Urothelium cell line (cell line): ENCODE results near the gene VPS41.

Source experiments
- DNase-seq: peaks from one replicate; pipeline ENCODE4 v3.0.0; 2011; ENCODE audit warnings: low spot score, mixed read lengths
- FAIRE-seq: peaks from 2 replicates; lab custom pipeline; 2011; peaks lifted over from hg19 to GRCh38; lab: Jason Lieb, UNC

Gene VPS41

DNA sequence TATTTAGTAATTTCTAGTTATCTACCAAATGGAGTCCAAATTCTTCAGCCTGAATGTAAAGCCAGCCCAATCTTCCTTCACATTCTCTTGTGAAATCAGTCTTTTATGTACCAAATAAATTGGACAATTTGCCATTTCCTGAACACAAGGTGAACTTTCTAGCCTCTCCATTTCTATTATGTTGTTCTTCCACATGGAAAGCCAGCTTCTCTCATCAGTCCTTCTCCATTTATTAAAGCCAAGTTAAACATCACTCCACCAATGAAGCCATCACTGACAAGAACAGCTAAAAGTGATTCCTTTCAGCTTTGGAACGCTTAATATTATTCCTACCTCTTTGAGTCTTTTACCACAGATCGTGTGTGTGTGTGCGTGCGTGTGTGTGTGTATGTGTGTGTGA is 88.4 kb downstream of the VPS41 start:
- no peak for DNase-seq
- no peak for FAIRE-seq

DNA sequence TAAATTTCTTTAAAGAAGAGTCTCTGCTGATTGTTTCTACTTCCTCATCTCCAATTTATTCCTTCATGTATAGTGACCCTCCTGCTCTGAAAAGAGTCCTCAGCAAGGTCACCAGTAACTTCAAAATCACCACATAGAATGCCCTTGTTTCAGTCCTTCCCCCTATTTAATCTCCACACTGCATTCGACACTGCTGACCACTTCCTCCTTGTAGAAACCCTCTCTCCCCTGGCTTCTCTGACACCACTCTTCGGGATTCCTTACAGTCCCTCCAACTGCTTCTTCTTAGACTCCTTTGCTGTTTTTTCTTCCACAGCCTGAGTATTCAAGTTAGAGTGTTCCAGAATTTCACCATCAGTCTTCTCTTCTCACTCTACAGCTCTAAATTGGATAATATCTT is 89.5 kb downstream of the VPS41 start:
- no peak for FAIRE-seq
- no peak for DNase-seq

DNA sequence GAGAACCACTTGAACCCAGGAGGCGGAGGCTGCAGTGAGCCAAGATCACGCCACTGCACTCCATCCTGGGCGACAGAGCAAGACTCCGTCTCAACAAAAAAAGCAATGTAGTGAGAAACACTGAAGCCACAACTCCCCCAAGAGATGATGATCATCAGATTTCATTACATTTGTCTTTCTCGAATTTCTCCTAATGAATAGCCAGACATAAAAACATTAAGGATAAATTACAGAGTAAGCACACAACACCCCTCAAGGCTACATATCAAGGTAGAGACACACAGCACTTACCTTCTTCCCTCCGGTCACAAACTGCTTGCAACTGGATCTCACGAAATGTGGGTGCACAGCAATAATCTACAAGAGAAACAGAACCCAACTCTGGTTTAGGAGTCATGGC is 91.5 kb downstream of the VPS41 start:
- no peak for DNase-seq
- no peak for FAIRE-seq

DNA sequence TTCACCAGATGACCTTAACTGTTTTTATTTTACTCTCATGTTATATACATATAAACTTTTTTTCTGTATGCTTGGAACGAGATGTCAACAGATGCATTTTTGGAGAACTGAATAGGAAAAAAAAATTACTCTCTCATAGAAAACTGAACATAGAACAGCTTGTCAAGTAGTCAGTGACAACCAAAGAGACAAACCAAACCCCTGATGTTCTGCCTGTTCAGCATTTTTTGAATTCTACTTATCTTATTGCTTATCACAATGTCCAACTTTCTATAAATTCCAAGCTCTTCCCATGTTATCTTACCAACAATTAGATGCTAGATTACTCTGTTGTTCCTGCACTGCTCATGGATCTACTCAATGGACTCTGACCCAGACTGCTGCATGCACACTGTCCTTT is 95.2 kb downstream of the VPS41 start:
- no peak for FAIRE-seq
- no peak for DNase-seq

DNA sequence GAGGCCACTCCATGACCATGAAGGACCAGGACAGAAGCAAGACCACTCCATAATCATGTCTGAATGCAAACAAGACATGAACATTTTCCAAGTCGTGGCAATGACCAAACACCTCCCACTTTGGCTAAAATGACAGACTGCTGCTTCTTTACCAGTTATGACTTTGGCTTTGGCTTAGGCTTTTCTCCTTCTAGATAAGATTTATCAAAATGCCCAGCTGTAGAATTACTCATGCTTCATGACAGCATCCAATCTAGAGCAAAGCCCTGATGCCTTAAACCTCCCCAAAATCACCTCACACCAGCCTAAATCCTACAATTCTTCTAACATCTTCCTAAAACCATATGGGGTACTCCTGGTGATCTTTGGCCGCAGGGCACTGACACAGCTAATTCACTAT is 102.1 kb downstream of the VPS41 start:
- FAIRE-seq (no peak), DNase-seq (no peak)

DNA sequence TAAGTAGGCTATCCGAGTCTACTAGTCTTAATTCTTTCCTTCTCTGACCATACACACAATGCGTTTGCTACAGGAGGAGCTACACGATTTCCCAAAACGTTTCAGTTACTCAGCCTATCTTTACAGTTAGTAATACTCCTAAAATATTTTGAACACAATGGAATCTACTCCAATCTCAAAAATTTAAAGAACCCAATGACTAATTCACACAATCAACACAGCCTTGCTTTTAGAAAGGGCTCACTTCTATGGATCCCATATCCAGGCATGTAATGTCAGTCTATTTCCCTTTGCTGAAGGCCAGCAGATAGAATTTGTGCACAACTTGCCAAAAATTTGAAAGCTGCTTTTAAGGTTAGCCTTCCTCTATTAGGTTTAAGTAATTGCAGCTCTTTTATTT is 107.2 kb downstream of the VPS41 start:
- DNase-seq (no peak), FAIRE-seq (no peak)

DNA sequence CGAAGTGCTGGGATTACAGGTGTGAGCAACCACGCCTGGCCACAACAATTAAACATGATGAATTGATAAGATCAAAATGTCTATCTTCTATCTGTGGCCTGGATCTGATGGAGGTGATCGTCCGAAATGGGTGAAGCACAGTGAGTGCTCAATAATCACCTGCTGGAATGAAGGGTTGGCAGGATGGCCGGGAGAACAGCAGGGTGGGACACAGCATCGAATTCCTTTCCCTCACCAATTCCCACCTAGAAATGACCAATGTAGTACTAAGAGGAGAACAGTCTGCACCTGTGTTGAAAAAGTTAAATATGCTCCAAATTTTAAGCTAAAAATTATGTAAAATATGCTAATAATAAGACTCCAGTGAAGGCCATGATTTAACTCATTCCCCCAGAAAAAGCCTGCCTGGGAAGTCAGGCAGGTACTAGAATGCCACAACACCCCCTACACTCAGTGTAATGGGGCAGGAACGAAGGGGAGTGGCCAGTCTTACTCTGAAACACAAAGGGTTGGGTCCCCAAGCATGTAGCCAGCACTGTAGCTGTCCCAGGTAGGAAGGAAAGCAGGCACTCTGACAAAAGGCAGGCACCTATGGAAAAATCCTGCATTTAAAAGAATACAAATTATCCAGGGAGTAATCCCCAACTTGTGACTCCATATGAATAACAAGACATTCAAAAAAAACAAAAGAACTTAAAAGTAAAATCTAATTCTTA is 110.3 kb downstream of the VPS41 start:
- FAIRE-seq (no peak), DNase-seq (no peak)

DNA sequence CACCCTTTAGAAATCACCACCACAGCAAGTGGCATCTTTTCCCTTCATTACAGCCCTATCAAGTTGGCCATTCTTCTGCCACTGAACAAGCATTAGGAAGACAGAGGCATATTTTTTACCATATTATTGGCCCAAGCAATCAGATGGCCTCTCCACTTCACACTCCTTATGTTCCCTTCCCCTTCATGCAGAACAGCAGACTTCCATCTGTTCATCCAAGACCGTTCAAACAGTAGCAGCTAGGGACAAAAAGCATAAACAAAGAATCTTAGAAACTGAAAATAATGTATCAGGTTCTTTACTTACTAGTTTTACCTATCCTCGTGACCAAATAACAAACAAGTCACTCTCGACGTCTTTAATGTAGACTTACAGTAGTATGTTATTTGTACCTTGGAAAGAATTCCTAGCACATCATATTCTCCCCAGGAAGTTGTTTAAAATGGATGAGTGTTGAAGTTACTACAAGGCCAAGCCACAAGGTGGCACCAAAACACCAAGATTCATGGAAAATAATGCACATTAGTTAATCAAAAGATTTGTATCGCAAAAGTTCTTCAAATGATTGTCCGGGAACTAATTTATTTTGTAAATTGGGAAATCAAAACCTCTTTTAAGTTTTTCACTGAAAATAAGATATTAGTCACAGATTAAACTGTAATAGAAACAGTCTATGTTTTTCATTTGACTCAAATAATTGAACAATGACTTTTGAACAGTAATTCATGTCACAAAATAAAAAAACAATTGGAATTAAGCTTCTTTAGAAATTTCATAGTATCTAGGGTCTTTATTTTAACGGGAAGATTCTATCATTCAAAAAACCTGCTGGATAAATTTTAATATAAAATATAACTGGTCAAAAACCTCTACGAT is 112.1 kb downstream of the VPS41 start:
- FAIRE-seq: peak; percentile 23

DNA sequence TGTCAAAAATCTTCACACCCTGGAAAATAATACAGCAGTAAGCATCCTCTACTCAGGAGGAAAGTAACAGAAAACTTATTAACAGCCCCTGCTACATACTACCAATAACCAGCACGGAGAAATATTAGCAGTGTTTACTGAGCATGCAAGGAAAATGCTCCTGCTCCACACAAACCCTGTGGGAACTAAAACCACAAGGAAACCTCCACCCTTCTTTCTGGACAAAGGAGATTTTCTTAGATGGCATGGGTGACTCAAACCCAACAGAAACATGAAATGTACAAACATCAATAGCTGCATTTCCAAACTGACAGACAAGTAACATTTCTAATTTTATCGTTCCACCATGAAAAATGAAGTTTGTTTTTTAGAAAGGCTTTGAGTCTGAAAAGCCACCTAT is 113.4 kb downstream of the VPS41 start:
- no peak for FAIRE-seq
- DNase-seq: no peak

More for the DNA sequence above, 112.1 kb downstream of the VPS41 start:
- peak; percentile 48 for DNase-seq

DNA sequence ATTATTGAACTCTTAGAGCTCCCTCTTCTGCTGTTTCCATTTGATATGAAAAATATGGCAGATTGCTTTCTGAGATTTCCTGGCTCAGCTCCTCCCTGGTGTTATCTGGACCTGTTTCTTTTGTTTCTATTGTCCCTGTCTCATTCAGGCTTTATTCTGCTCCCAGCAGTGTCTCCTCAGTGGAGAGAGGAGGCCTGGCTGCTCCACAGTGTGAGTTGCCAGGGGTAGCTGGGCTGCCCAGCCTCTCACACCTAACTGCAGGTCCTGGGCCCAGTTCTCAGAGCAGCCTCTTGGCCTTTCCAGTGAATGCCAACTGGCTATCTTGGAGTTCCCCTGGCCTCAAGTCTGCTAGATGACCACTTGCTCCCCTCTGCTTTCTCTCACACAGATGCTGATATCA is 127.0 kb downstream of the VPS41 start:
- FAIRE-seq (no peak), DNase-seq (no peak)

DNA sequence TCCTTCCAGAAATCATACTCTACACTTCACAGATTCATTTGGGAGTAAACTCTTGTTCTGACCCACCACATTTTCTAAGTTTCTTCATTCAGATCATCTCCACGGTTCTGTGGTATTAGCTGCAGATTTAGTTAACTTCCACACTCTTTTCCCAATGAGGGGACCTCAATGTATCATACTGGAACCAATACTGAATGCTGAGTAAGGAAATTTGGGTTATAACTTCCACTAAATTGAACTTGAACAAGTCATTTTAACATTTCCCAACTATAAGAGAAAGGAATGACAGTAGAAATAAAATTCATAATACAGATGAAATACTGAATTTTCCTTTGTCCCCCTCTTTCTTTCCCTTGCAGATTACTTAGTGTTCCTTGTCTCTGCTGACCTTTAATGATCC is 131.4 kb downstream of the VPS41 start:
- DNase-seq (no peak), FAIRE-seq (no peak)

DNA sequence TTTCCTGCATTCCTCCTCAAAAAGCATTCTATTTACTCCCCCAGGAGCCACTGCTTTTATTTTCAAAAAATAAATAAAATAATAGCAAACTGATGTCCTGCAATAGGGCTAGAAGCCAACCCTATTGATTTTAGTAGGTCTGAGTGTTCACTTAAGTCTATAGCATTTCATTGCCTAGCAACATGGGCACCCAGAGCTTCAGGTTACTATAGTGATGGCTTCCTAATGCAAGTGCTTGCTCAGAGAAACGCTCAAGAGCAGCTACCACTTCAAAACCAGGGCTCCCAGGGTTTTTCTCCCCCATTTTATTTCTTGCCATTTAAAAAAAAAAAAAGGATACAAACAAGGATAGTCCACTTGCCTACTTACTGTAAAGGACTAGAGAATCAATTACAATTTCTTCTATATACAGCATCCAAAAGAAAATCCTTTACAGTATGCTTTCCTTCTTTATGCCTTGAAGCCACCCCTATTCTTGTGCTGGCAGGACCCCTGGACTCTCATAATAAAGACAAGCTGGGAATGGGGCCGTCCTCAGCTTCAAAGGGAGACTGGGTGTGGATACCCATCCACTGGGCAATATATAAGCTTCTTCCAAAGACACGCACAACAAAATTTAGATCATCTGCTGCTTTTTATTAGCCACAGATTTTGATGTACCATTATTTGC is 133.3 kb downstream of the VPS41 start:
- DNase-seq (no peak), FAIRE-seq (no peak)

DNA sequence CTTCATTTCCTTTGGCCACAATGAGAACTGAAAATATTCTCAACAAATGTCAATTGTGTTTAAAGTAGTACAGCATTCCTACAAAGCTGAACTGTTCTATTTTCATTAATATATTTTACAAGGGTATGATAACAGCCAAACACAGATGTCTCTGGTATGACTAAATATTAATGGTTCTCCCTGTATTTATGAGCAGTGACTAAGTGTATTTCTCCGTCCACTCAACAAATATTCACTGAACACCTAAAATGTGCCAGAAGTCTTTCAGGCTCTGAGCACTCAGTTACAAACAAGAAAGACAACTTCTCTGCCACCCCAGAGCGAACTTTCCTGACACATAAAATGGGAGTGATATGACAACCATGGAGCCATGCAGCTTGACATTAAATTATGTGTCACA is 135.6 kb downstream of the VPS41 start:
- FAIRE-seq: no peak
- no peak for DNase-seq

DNA sequence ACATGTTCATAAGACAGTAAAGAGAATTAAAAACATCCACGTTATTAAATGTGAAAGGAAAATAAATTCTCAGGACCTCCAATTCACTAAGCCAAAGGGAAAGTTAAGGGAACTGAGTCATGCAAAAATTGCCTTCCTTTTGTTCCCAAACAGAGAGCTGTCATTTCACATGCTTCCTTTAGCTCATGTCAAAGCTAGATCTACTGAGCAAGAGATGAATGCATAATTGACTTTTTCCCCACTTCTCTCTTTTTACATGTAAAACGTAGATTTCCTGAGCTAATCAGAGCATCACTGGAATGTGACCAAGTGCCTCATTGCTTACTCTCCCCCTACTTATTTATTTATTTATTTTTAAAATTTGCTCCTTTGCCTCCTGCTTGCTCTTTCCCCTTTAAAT is 148.8 kb downstream of the VPS41 start:
- FAIRE-seq: no peak
- DNase-seq: no peak

DNA sequence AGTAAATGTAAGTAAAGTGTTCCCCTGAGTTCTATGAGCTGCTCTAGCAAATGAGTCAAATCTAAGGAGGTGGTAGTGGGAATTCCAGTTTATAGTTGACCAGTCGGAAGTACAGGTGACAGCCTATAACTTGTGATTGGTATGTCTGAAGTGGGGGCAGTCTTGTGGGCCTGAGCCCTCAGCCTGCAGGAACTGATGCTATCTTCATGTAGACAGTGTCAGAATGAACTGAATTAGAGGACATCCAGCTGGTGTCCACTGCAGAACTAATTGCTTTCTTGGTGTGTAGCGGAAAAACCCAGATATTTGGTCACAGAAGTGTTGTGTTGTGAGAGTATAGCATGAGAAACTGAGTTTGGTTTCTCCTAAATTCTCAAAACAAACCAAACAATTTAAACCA is 150.0 kb downstream of the VPS41 start:
- DNase-seq (no peak), FAIRE-seq (no peak)

DNA sequence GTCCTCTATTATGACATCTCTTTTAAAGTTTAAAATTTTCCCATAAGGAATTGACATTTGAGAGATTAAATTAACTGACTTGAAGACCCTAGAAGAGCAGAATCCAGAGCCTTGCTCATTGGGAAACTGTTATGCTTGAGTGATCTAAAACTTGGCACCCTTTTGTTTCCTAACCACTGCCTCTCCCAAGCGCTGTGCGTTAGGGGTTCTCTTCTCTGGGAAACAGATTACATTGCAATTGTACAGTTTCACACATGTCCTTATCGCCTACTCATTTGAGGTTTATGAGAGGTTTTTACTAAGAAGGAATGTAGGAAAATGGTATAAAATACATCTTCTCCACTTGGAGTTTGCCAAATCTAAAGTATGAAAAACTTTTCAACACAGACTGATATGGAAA is 151.1 kb downstream of the VPS41 start:
- FAIRE-seq (no peak), DNase-seq (no peak)

DNA sequence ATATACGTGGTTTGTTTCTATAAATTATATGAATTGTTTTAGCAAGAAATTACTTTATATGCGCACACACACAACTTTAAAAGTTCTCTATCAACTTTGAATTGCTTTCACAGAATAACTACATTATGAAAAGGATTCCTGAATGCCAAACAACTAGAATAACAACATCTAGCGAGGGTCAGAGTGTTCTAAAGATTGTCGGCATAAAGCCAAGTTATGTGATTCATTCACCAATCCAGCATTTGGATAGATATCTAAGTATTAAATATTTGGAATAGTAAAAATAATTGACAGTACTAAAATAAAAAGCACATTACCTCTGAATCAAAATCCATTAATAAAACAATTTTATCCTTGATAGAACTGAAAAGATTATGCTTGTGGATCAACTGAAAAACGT is 152.5 kb downstream of the VPS41 start:
- FAIRE-seq: no peak
- DNase-seq: no peak

DNA sequence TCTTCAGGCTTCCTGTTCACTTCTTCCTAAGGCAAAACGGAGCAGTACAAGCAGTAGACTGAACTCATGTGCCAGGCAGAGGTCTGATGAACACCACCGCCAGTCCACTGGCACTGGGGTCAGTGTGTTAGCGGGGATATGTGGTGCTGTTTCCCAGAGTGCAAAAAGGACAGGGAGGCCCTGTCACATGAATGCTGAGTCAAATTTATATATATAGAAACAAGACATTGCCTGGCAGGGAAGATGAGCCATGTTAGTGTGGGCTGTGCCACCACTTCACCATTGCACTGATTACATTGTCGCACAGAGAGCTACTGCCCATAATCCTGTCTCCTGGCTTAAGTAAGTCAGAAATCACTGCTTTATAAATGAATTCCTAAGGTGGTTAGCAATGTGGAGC is 155.6 kb downstream of the VPS41 start:
- no peak for FAIRE-seq

DNA sequence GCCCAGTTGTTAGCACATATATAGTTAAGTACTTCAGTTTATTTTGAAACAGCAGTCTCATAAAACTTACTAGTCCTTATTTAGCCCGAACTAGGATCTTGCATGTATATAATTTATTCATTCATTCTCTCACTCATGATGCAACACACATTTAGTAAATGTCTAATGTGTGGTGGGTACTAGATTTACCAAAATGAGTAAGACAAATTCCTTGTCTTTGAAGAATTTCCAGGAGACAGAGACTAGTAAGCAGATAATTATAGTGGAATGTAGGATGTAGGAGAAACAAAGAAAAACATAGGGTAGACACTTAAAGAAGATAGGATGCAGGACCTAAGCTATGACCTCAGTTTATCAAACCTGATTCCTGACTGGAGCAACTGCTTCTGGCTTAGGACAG is 157.6 kb downstream of the VPS41 start:
- FAIRE-seq (no peak), DNase-seq (no peak)

More for the DNA sequence above, 155.6 kb downstream of the VPS41 start:
- DNase-seq: no peak

DNA sequence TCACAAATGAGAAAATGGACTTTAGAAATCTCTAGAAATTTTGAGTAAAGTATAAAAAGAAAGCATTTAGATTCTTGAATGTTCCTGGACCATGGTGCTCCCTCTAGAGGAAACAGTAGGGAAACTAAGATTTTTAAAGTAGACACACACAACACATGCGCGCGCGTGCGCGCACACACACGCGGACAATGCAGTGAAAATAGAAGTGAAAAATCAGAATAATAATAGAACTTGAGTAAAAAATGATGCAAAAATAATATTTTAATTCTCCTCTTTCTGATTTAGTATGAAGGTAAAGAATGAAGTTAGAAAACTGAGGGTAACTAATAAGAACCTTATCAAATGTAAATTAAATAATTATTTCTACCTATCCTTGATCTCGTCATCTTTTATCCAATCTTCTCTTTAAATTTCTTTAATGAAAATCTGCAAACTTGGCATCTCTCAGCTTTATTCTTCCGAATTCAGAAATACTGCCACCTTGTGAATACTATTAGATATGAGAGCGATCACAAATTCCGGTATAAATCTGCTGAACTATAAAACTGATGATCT is 160.9 kb downstream of the VPS41 start:
- FAIRE-seq: no peak
- DNase-seq: no peak

DNA sequence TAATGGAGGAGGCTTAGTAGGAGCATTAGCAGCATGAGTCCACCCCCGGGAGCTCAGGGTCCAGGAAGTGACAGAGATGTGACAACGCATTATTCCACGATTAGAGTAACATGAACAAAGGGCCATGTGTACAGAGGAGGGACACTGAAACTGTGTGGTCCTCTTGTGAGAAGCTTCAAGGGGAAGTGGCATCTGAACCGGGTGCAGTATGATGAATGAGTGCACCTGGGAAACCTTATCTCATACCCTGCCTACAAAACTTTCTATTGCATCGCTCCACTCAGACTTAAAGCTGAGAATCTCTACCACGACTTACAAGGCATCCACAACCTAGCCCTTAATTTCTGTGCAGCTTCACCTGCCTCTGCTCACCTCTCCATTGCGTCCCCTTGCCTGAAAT is 162.6 kb downstream of the VPS41 start:
- FAIRE-seq: no peak
- DNase-seq: no peak

DNA sequence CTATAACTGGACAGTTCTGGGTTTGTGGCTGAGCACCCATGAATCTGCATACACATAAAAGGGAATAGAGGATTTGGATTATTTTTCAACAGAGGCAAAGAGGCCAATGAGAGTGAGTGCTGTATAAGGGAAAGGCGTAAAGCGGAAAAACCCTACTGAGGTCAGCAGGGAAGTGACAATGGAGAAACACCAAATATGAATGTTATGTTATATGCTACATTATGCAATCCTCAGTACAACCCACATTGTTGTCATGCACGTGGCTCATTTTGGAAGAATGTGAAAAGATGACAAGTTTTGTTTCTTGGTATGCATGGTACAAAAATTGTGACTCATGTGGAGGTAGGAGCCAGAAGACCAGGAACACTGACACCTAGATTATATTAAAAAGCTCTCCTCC is 164.2 kb downstream of the VPS41 start:
- DNase-seq (peak; percentile 23), FAIRE-seq (no peak)
